ENCODE data around the gene DAND5. TPM values are rescaled to one million over a fixed set of nuclear protein-coding genes. Genes with fewer than 3 reads are reported as not detected.
"Not testable (repeated sequence)": the region's sequence is repeated elsewhere in the genome, so short reads cannot be mapped to it uniquely, and the experiment has no call there.

Gene DAND5
- total RNA-seq, 1 donor from 2014 or later: 0.32 TPM

GRCh38 chr19:12953138-12953798, 16.1 kb upstream of the DAND5 start:
- intact Hi-C loops (cut with DNase I): no loop called here
- Histone ChIP-seq H3K4me1 (peaks cover 47% of the 10 kb centered on the region), H3K9me3 (no peaks in the 10 kb centered on the region), H3K27me3 (ENCODE audit: low read depth) (no peaks in the 10 kb centered on the region), H3K27ac (peak overlapping the region; percentile 61), H3K4me3 (no peak overlapping the region), H3K36me3 (peaks cover 69% of the 10 kb centered on the region)
- TF ChIP-seq, protein P1, sequence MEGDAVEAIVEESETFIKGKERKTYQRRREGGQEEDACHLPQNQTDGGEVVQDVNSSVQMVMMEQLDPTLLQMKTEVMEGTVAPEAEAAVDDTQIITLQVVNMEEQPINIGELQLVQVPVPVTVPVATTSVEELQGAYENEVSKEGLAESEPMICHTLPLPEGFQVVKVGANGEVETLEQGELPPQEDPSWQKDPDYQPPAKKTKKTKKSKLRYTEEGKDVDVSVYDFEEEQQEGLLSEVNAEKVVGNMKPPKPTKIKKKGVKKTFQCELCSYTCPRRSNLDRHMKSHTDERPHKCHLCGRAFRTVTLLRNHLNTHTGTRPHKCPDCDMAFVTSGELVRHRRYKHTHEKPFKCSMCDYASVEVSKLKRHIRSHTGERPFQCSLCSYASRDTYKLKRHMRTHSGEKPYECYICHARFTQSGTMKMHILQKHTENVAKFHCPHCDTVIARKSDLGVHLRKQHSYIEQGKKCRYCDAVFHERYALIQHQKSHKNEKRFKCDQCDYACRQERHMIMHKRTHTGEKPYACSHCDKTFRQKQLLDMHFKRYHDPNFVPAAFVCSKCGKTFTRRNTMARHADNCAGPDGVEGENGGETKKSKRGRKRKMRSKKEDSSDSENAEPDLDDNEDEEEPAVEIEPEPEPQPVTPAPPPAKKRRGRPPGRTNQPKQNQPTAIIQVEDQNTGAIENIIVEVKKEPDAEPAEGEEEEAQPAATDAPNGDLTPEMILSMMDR (IDR thresholded peaks at IDR 0.05): no peak
- DNase-seq (no peak), ATAC-seq (no peak)

DNA sequence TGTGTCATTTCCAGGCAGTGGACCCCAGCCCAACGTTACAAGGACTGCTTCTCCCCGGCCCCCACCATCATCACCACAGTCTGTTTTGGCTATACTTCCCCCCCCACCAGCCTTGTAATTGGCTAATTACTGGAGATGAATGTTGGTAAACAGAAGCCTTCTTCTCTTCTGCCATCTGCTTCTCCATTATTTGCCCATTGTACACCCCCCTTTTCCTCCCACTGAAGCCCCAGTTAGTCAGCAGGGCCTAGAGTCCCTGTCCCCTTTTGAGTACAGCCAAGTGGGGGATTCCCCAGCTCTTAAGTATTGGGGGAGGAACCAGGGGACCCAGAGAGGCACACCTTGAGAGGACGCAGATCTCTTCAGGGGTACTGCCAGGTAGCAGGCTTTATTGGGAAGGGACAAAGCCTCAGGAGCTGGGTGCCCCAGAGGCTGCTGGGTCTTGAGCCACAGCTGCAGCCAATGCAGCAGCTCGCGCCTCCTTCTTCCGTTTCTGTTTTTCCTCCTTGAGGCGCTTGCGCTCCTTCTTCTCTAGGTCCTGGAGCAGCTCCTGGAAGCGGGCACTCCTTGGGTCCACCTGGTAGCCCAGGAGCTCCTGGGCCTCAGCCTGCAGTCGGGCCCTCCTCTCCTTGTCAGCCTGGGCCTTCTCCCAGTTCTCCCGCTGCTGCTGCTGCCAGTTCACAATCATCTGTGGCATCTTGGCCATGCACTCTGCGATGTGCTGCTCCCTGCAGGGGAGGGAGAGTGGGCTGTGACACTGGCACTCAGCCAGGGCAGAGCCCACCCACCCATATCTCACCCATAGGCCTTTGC, 15.4 kb upstream of the DAND5 start:
- Histone ChIP-seq H3K27ac (no peak overlapping the region), H3K4me3 (no peak overlapping the region), H3K36me3 (peaks cover 62% of the 10 kb centered on the region), H3K4me1 (peaks cover 47% of the 10 kb centered on the region), H3K27me3 (ENCODE audit: low read depth) (no peaks in the 10 kb centered on the region), H3K9me3 (no peaks in the 10 kb centered on the region)
- DNase-seq (no peak), ATAC-seq (no peak)
- TF ChIP-seq, protein P1 (IDR thresholded peaks at IDR 0.05): no peak
- intact Hi-C loops (cut with DNase I): no loop called here

GRCh38 chr19:12954612-12954962, 14.8 kb upstream of the DAND5 start:
- intact Hi-C loops (cut with DNase I): no loop called here
- H3K4me3 ChIP-seq: no peak overlapping the region
- TF ChIP-seq, protein P1 (IDR thresholded peaks at IDR 0.05): no peak

DNA sequence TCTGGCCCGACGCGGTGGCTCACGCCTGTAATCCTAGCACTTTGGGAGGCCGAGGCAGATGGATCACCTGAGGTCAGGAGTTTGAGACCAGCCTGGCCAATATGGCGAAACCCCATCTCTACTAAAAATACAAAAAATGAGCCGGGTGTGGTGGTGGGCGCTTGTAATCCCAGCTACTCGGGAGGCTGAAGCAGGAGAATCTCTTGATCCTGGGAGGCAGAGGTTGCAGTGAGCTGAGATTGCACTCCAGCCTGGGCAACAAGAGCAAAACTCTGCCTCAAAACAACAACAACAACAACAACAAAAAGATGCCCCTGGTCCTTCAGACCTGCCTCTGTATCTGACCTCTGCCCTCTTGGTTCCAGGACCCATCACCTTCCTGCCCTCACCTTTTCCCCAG, 13.8 kb upstream of the DAND5 start:
- Histone ChIP-seq H3K4me1 (peaks cover 47% of the 10 kb centered on the region), H3K4me3 (peak overlapping the region; percentile 86), H3K36me3 (peaks cover 46% of the 10 kb centered on the region)
- ATAC-seq; H3K27me3 ChIP-seq (ENCODE audit: low read depth); intact Hi-C loops (cut with DNase I); DNase-seq; H3K27ac ChIP-seq; H3K9me3 ChIP-seq: not testable (repeated sequence)

More at GRCh38 chr19:12954612-12954962, 14.8 kb upstream of the DAND5 start:
- DNase-seq (no peak), ATAC-seq (no peak)
- H3K27me3 ChIP-seq (ENCODE audit: low read depth): no peaks in the 10 kb centered on the region
- peaks cover 56% of the 10 kb centered on the region for H3K36me3 ChIP-seq
- H3K27ac ChIP-seq: no peak overlapping the region
- H3K9me3 ChIP-seq: no peaks in the 10 kb centered on the region
- peaks cover 47% of the 10 kb centered on the region for H3K4me1 ChIP-seq

GRCh38 chr19:12955996-12956395, 13.4 kb upstream of the DAND5 start:
- peaks cover 42% of the 10 kb centered on the region for H3K36me3 ChIP-seq
- H3K4me3 ChIP-seq: peak overlapping the region; percentile 86
- peak overlapping the region; percentile 89 for H3K27ac ChIP-seq
- intact Hi-C loops (cut with DNase I): no loop called here
- DNase-seq (no peak), ATAC-seq (no peak)
- TF ChIP-seq, protein P1 (IDR thresholded peaks at IDR 0.05): no peak
- peaks cover 47% of the 10 kb centered on the region for H3K4me1 ChIP-seq
- no peaks in the 10 kb centered on the region for H3K27me3 ChIP-seq (ENCODE audit: low read depth)
- H3K9me3 ChIP-seq: no peaks in the 10 kb centered on the region

All from lower lobe of right lung (tissue), 2 donors.